Keratinocyte (primary cell): ENCODE results near the gene LIN9.

Source experiments
- EZH2 ChIP-seq: IDR thresholded peaks from one replicate; pipeline ENCODE4 v1.6.1; 2012; ENCODE audit warnings: inconsistent platforms, mild to moderate bottlenecking, low read length, moderate library complexity
- TF ChIP-seq, protein P1 (sequence below), 3 experiments: IDR thresholded peaks in 1 of 3; conservative IDR thresholded peaks in 1 of 3; optimal IDR thresholded peaks in 1 of 3; 2 replicates in 2 of 3; 3 replicates in 1 of 3; pipeline versions ENCODE3 to v1.5.1; 2011; ENCODE audit warnings: low read length in 3 of 3, mild to moderate bottlenecking in 3 of 3, moderate library complexity in 2 of 3, control low read depth in 1 of 3, inconsistent platforms in 1 of 3; ENCODE audit not compliant: insufficient read depth in 2 of 3; ENCODE audit errors: extremely low read depth in 1 of 3

- TF ChIP-seq, protein P1, sequence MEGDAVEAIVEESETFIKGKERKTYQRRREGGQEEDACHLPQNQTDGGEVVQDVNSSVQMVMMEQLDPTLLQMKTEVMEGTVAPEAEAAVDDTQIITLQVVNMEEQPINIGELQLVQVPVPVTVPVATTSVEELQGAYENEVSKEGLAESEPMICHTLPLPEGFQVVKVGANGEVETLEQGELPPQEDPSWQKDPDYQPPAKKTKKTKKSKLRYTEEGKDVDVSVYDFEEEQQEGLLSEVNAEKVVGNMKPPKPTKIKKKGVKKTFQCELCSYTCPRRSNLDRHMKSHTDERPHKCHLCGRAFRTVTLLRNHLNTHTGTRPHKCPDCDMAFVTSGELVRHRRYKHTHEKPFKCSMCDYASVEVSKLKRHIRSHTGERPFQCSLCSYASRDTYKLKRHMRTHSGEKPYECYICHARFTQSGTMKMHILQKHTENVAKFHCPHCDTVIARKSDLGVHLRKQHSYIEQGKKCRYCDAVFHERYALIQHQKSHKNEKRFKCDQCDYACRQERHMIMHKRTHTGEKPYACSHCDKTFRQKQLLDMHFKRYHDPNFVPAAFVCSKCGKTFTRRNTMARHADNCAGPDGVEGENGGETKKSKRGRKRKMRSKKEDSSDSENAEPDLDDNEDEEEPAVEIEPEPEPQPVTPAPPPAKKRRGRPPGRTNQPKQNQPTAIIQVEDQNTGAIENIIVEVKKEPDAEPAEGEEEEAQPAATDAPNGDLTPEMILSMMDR (optimal IDR thresholded peaks at IDR 0.05 in 1 of 3, IDR thresholded peaks at IDR 0.05 in 1 of 3, conservative IDR thresholded peaks at IDR 0.05 in 1 of 3; ENCODE audit: extremely low read depth in 1 of 3, insufficient read depth in 2 of 3, low read length in 3 of 3) = no peak
- TF ChIP-seq EZH2 = no peak
Observed at GRCh38 chr1:226322986-226323385, 14.0 kb upstream of the LIN9 start.
